Urinary bladder (tissue), 4 donors: ENCODE results near the gene WFIKKN2. TPM values are rescaled to one million over a fixed set of nuclear protein-coding genes. Genes with fewer than 3 reads are reported as not detected.

Experiments used
- DNase-seq: peaks from one replicate; pipeline ENCODE4 v3.0.0-alpha.2; 2015; ENCODE audit errors: extremely low spot score
- H3K27ac ChIP-seq: one replicate; pipeline ENCODE4 v1.5.1; 2013; ENCODE audit warnings: low read depth, mild to moderate bottlenecking, moderate library complexity
- H3K36me3 ChIP-seq: one replicate; pipeline ENCODE4 v1.6.1; 2013; ENCODE audit warnings: mild to moderate bottlenecking, moderate library complexity; ENCODE audit not compliant: insufficient read depth
- H3K4me1 ChIP-seq: one replicate; pipeline ENCODE4 v1.6.1; 2013; ENCODE audit warnings: mild to moderate bottlenecking, moderate library complexity; ENCODE audit not compliant: insufficient read depth
- H3K4me3 ChIP-seq: one replicate; pipeline ENCODE4 v1.5.1; 2013; ENCODE audit warnings: low read depth, low read length
- WGBS: extraction: QIAGEN DNeasy Blood & Tissue Kit; methylation state at CpG from one replicate; pipeline ENCODE4 v1.1.7; 2013; 5-methylcytosine and 5-hydroxymethylcytosine counted together
- polyA plus RNA-seq: library from polyadenylated mRNA; stranded (reverse); fragments of 200-250 nt; gene quantifications from one replicate; pipeline ENCODE4 v1.2.3, GENCODE V29; 2013
- total RNA-seq: library from RNA; depleted of rRNA; stranded (reverse); fragments of >200 nt; gene quantifications from one replicate; pipeline ENCODE4 v1.2.3, GENCODE V29; 2014
- donor health status: healthy with polysubstance abuse.
- donor health status: healthy.

The WFIKKN2 gene
- total and polyA plus RNA-seq, 2 donors, result 0.32 to 0.37 TPM

DNA sequence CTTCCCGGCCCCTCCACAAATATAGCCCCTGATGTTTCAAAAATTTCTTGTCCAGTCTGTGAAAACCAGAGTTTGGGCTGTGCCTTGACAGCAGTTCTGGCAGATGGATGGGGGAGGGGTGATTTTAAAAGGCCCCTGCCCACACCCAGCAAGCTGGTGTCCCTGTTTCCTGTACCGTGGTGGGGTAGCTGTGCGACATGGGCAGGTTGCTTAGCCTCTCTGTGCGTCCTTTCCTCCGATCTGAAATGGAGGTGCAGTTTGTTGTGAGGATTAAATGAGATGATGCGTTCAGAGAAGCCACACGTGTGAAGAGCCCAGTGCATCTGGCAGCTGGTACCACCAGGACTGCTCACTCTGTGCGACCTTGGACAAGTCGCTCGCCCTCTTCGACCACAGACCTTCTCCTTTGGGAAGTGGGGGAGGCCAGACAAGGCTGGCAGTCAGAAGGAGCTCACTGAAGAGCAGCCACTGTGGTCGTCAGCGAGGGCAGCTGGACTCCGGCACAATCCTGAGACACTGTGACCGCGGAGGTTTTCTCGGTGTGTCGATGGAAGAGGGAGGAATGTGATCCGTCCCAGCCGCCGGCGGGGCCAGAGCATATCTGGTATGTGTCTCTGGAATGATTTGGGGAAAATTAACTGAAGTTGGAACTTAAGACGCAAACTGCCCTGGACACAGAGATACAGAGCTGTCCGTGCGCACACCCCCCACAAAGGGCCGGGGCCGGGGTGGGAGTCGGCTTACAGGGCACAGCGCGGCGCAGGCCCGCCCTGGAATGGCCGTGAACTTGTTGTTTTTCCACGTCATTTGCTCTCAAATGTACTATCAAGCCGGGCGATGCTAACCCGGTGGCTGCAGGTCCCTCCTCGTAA lies 721 bp upstream of the WFIKKN2 start:
- Histone ChIP-seq H3K27ac (no peak overlapping the region), H3K36me3 (no peaks in the 10 kb centered on the region), H3K4me1 (no peaks in the 10 kb centered on the region), H3K4me3 (peak overlapping the region; percentile 2)
- DNase-seq, result no peak
- WGBS, result 42% methylated on average over 38 of the region's 38 CpGs

DNA sequence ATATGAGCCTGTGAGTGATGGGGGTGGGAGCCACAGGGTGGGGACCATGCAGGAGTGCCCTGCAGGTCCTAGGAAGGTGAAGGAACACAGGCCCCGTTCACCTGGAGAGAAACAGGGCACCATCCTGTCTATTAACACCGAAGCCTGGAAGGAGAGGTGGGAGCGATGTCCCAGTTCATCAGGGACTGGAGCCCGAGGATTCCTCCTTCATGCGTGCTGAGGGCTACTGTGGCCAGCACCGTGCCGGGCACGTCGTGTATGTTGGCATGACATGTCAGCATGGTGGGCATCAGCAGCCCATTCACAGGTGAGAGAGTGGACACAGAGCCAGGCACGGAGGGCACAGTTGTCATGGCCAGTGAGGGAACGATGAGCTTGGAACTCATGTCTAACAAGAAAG lies 1.4 kb downstream of the WFIKKN2 start:
- Histone ChIP-seq H3K4me3 (no peak overlapping the region), H3K4me1 (no peaks in the 10 kb centered on the region), H3K27ac (no peak overlapping the region), H3K36me3 (no peaks in the 10 kb centered on the region)
- DNase-seq, result no peak
- 87% methylated on average over 11 of the region's 11 CpGs for WGBS

DNA sequence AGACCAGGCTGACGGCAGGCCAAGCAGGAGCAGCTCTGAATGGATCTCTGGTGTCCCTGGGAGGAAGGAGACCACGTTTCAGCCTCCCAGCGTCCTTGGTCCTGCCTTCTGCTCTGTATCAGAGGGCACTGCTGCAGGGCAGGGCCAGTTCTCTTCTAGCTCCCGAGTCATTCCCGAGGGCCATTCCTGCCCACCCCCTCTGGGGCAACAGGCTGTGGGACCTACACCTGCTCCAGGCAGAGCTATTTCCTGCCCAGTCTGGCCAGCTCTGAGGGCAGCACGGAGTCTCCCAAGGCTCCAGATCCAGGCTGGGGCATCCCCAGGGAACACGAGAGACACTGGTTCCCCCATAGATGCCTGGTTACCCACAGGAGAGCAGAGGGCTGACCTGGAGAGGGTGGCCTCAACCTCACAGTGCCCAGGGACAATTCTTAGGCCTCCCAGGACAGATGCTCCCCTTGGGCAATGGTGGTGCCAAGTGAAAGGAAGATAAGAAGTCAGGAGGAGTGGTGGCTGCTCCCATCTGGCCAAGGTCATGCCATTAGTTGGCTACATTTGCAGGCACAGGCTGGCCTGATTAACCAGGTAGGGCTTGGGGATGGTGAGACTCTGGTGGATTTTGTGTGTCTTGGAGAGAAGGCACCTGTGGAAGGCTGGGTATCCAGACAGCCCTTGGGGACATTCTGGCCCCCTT lies 2.0 kb downstream of the WFIKKN2 start:
- WGBS, result 88% methylated on average over 7 of the region's 7 CpGs
- Histone ChIP-seq H3K27ac (no peak overlapping the region), H3K4me1 (no peaks in the 10 kb centered on the region), H3K36me3 (no peaks in the 10 kb centered on the region), H3K4me3 (no peak overlapping the region)
- no peak for DNase-seq

DNA sequence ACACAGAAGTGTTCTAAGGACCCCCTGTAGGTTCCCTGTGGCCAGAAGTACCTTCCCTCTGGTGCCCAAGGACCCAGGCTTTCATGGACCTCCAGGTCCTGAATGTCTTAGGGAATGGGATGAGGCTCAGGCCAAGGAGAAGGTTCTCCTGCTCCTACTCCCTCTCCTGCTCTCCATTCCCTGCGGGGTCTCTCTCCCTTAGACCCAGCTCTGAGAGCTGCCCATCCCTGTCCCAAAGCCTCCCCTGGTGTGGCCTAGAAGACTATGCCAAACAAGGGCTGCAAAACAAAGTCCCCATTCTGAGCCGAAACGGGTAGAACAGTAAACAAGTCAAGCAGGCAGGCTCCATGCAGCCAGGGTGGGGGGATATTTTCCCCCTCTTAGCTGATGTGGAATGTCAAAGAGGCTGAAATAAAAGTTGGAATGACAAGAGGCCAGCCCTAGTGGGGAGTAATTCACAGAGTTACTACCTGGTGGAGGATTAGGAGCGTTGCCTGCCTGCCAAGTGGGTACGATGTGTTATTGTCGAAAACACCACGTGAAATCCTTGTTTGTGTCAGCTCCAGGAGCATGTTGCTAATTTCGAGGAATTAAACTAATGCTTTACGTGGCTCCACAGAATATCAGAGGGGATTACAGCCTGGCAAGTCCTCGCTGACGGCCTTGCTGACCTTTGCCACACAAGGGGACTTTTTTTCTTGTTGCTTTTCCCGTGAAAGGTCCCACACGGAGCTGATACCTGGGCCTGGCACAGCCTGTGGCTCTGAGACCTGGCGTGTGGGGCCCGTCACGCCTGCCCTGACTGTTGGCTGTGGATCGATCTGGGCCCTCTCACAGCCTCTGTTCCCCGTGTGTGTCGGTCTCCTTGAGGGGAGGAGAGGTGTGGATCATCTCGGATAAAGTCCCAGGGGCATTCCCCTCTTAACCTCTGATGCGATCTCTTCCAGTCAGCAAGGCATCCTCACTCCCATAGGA lies 2.9 kb downstream of the WFIKKN2 start:
- Histone ChIP-seq H3K36me3 (no peaks in the 10 kb centered on the region), H3K4me1 (no peaks in the 10 kb centered on the region), H3K27ac (no peak overlapping the region), H3K4me3 (no peak overlapping the region)
- 76% methylated on average over 21 of the region's 21 CpGs for WGBS
- no peak for DNase-seq

DNA sequence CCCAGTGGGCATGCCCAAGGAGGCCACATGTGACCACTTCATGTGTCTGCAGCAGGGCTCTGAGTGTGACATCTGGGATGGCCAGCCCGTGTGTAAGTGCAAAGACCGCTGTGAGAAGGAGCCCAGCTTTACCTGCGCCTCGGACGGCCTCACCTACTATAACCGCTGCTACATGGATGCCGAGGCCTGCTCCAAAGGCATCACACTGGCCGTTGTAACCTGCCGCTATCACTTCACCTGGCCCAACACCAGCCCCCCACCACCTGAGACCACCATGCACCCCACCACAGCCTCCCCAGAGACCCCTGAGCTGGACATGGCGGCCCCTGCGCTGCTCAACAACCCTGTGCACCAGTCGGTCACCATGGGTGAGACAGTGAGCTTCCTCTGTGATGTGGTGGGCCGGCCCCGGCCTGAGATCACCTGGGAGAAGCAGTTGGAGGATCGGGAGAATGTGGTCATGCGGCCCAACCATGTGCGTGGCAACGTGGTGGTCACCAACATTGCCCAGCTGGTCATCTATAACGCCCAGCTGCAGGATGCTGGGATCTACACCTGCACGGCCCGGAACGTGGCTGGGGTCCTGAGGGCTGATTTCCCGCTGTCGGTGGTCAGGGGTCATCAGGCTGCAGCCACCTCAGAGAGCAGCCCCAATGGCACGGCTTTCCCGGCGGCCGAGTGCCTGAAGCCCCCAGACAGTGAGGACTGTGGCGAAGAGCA lies 4.4 kb downstream of the WFIKKN2 start:
- no peaks in the 10 kb centered on the region for H3K4me1 ChIP-seq
- H3K27ac ChIP-seq, result no peak overlapping the region
- H3K36me3 ChIP-seq, result no peaks in the 10 kb centered on the region
- no peak for DNase-seq
- 95% methylated on average over 29 of the region's 29 CpGs for WGBS
- H3K4me3 ChIP-seq, result no peak overlapping the region

DNA sequence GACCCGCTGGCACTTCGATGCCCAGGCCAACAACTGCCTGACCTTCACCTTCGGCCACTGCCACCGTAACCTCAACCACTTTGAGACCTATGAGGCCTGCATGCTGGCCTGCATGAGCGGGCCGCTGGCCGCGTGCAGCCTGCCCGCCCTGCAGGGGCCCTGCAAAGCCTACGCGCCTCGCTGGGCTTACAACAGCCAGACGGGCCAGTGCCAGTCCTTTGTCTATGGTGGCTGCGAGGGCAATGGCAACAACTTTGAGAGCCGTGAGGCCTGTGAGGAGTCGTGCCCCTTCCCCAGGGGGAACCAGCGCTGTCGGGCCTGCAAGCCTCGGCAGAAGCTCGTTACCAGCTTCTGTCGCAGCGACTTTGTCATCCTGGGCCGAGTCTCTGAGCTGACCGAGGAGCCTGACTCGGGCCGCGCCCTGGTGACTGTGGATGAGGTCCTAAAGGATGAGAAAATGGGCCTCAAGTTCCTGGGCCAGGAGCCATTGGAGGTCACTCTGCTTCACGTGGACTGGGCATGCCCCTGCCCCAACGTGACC lies 5.0 kb downstream of the WFIKKN2 start:
- WGBS, result 92% methylated on average over 29 of the region's 29 CpGs
- DNase-seq, result no peak
- H3K36me3 ChIP-seq, result no peaks in the 10 kb centered on the region
- no peaks in the 10 kb centered on the region for H3K4me1 ChIP-seq
- H3K4me3 ChIP-seq, result no peak overlapping the region
- no peak overlapping the region for H3K27ac ChIP-seq

DNA sequence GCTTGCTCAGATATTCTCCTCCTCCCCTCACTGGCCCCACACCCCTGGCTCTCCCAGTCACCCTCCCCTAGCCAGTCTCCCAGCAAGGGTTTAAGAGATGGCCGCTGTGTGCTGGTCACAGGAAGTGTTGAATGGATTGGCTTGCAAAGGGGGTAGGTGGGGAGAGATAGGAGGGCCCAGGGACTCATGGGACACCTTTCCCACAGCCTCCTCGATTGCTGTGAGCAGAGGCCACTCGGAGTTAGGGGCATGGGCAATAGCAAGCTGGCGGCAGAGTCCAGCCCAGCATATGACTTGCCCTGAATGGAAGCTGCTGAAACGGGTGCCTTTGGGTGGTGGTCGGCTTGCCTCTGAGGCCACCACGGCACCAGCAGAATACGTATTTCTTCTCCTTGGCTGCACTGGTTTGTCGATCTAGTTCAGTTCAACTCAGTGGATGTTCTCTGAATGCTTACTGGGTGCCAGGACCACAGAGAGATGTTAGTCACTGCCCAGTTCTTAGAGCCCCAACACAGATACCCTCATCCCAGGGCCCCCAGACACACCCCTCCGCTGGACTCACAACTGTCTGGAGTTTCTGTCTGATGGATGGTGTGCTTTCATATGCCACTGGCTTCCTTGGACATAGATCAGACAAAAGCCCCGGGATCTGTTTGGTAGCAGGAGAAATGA lies 6.0 kb downstream of the WFIKKN2 start:
- DNase-seq, result no peak
- WGBS, result 72% methylated on average over 11 of the region's 11 CpGs
- no peak overlapping the region for H3K4me3 ChIP-seq
- H3K27ac ChIP-seq, result no peak overlapping the region
- no peaks in the 10 kb centered on the region for H3K36me3 ChIP-seq
- no peaks in the 10 kb centered on the region for H3K4me1 ChIP-seq

DNA sequence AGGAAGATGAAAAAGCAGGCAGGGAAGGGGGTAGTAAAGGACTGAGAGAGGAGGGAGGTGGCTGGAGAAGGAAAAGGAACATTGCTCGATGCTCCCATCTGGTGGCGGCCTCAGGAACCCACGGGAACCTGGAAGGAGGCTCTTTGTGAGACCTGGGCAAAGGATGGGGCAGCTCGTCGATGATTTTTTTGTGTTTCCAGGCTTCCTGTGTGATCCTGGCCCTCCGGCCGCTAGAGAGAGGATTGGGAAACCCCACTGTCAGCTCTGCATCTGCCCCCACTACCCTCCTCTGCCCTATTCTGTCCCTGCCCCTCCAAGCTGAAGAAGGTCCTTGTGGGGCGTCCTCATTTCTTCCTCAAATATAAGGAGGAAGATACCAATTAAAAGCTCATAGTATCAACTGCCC lies 6.6 kb downstream of the WFIKKN2 start:
- 14% methylated on average over 8 of the region's 8 CpGs for whole genome bisulfite sequencing
- no peaks in the 10 kb centered on the region for H3K36me3 ChIP-seq
- no peak overlapping the region for H3K4me3 ChIP-seq
- H3K27ac ChIP-seq, result no peak overlapping the region
- no peak for DNase-seq
- no peaks in the 10 kb centered on the region for H3K4me1 ChIP-seq

DNA sequence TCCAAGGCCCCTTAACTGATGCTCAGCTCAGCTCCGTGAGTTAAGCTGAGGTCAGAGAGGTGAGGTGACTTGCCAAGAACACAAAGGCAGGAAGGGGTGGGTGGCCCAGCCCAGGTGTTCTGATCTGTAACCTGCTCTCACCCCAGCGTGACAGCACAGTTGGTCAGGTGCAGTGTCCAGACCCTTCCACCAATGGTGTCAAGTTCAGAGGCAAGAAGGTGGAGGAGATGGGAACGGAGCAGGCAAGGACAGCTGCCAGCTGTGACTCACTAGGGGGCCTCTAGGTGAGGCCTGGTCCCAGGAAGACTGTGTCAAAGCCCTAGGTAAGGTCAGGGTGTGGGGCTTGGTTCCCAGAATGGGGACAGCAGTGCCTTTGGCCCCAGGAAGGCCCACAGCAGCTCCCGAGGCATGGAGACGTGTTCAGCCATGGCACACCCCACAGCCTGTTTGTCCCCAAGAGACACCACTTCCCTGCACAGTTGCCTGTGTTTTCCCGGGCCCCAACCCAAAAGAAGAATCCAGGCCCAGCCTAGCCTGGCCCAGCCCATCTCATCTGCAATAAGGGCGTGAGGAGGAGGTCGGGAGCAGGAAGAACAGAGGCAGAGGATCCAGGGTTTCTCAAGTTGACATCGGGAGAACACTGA lies 7.2 kb downstream of the WFIKKN2 start:
- H3K4me1 ChIP-seq, result no peaks in the 10 kb centered on the region
- no peak overlapping the region for H3K27ac ChIP-seq
- WGBS, result 74% methylated on average over 9 of the region's 9 CpGs
- H3K4me3 ChIP-seq, result no peak overlapping the region
- H3K36me3 ChIP-seq, result no peaks in the 10 kb centered on the region
- DNase-seq, result no peak

DNA sequence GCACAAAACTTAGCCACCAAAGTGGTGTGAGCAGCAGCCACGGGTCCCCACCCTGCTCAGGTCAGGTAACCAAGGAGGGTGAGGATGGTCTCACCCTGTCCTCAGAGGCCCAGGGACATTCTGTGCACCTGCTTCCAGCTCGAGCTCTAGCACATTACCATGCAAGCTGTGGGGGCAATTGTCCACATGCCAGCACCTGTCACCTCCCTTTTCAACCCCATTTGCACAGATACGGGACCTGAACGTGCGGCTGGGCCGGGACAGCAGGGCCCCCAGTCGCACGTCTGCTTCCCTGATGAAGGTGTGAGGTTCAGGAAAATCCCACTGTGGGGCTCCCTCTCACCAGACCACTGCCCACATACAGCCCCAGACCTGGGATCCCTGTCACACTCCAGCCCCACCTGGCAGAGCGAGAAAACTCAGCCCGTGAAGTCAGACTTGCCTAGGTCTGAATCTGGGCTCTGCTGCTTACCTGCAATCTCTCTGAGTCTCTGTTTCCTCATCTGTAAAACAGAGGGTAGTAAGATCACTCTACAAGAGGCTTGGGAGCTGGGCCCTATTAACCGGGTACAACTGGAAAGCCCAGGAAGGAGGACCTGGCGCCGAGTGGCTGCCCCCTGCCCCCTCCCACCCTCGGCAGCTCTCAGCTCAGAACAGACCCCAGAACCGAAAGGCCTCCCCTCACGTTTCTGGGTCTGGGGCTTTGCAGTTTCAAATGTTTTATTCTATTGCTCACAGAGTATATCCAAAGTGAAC lies 7.9 kb downstream of the WFIKKN2 start:
- H3K4me3 ChIP-seq, result no peak overlapping the region
- H3K36me3 ChIP-seq, result no peaks in the 10 kb centered on the region
- 88% methylated on average over 16 of the region's 16 CpGs for WGBS
- DNase-seq, result no peak
- H3K4me1 ChIP-seq, result no peaks in the 10 kb centered on the region
- no peak overlapping the region for H3K27ac ChIP-seq

DNA sequence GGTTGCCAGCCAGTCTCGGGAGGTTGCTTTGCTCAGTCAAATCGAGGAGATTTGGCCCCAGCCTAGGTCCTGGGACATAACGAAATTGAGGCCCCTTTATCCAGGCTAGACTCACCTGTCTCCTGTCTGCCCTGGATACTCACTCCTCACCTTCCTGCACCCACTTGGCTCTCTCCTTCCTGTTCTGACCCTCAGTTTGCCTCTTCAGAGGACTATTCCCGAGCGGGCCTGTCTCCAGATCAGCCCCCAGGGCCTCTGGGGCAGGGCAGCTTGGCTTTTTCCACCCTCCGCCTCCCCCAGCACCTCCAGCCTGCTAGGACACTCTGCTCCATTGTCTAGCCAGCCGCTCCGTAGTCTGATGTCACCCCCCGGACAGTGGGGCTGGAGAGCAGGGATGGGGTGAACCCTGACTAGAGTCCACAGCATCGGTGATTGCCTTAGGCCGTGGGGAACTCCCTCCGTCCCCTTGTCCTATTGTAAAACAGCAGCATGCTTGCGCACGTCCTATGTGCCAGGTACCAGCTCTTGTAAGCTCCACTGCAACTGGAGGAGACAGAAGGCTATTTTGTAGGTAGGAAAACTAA lies 8.8 kb downstream of the WFIKKN2 start:
- no peaks in the 10 kb centered on the region for H3K4me1 ChIP-seq
- 87% methylated on average over 14 of the region's 14 CpGs for WGBS
- H3K27ac ChIP-seq, result no peak overlapping the region
- no peaks in the 10 kb centered on the region for H3K36me3 ChIP-seq
- no peak for DNase-seq
- no peak overlapping the region for H3K4me3 ChIP-seq
